ENCODE data around the gene CSPG4. TPM values are rescaled to one million over a fixed set of nuclear protein-coding genes. Genes with fewer than 3 reads are reported as not detected.

Gene CSPG4
- total and polyA plus RNA-seq, 2 of the 4 experiments (the other 2 are of a cell fraction): 12.4 to 28.4 TPM

GRCh38 chr15:75713338-75713895, 769 bp upstream of the CSPG4 start:
- 40% methylated on average over 1 of the region's 9 CpGs; no CpG with 5 or more reads in 1 of the 2 experiments for WGBS, 2 experiments (ENCODE audit: extremely low coverage in 2 of 2, insufficient read length in 1 of 2)
- H4K5ac ChIP-seq (ENCODE audit: low read depth, low read length): peak overlapping the region; percentile 65
- H4K91ac ChIP-seq (ENCODE audit: insufficient read depth, low read depth, low read length): peak overlapping the region; percentile 43
- no peak overlapping the region for H3K56ac ChIP-seq (ENCODE audit: extremely low read depth, insufficient read depth, low read length)
- no peaks in the 10 kb centered on the region for H3K36me3 ChIP-seq (ENCODE audit: control insufficient read depth, insufficient read depth, low read length)
- H3K18ac ChIP-seq (ENCODE audit: low read depth, low read length): 0 out of 2 replicates have a peak overlapping the region, but pooled peaks have one; percentile 16
- no peak overlapping the region for H3K4me3 ChIP-seq (ENCODE audit: insufficient read depth, low read depth, low read length)
- peak; percentile 49 for DNase-seq
- no peaks in the 10 kb centered on the region for H3K9me3 ChIP-seq (ENCODE audit: control insufficient read depth, insufficient read depth, low read length)
- peak overlapping the region; percentile 22; the same call in 1 of the 2 replicates for H3K9ac ChIP-seq (ENCODE audit: low read depth, low read length)
- ChIA-PET CTCF (no interaction called here), POLR2A (ENCODE audit: unreplicated experiment) (interaction anchor here (1.2 kb wide), 1 partner anchor 10 kb away, joined by 5 read pairs; a partner anchor contains a TSS)
- peaks cover 24% of the 10 kb centered on the region for H3K4me1 ChIP-seq (ENCODE audit: control insufficient read depth, insufficient read depth, low read length)
- peaks cover 8% of the 10 kb centered on the region; the same call in 1 of the 2 replicates for H4K20me1 ChIP-seq (ENCODE audit: insufficient read depth, low read length)
- TF ChIP-seq CTCF (conservative IDR thresholded peaks at IDR 0.05; ENCODE audit: low read depth, low read length): no peak
- no peak for TF ChIP-seq MXI1 (IDR thresholded peaks at IDR 0.05; ENCODE audit: borderline replicate concordance, low read depth, low read length)
- TF ChIP-seq POLR2A (IDR thresholded peaks at IDR 0.05; ENCODE audit: low read depth, low read length): no peak
- no peak for TF ChIP-seq NFE2L2 (IDR thresholded peaks at IDR 0.05; ENCODE audit: low read depth, low read length)
- no peak for TF ChIP-seq FOS (IDR thresholded peaks at IDR 0.05; ENCODE audit: low read depth, low read length)
- no peak for TF ChIP-seq BHLHE40 (IDR thresholded peaks at IDR 0.05; ENCODE audit: low read depth, low read length)
- no peak for TF ChIP-seq RFX5 (IDR thresholded peaks at IDR 0.05; ENCODE audit: low read depth, low read length)
- no peak for TF ChIP-seq SMC3 (IDR thresholded peaks at IDR 0.05; ENCODE audit: low read depth, low read length)
- no peak for TF ChIP-seq CEBPB (IDR thresholded peaks at IDR 0.05; ENCODE audit: low read depth, low read length)
- TF ChIP-seq RCOR1 (IDR thresholded peaks at IDR 0.05; ENCODE audit: insufficient replicate concordance, low read length): no peak
- no peak for TF ChIP-seq MAZ (IDR thresholded peaks at IDR 0.05; ENCODE audit: borderline replicate concordance, low read depth, low read length)
- TF ChIP-seq ELK1 (IDR thresholded peaks at IDR 0.05; ENCODE audit: borderline replicate concordance, low read depth, low read length): no peak
- TF ChIP-seq CHD1 (IDR thresholded peaks at IDR 0.05; ENCODE audit: low read depth, low read length): no peak
- no peak for TF ChIP-seq USF2 (IDR thresholded peaks at IDR 0.05; ENCODE audit: low read depth, low read length)
- no peak for TF ChIP-seq RAD21 (IDR thresholded peaks at IDR 0.05; ENCODE audit: low read length)
- H3K27me3 ChIP-seq (ENCODE audit: control insufficient read depth, insufficient read depth, low read length): no peaks in the 10 kb centered on the region
- peak overlapping the region; percentile 56; the same call in 1 of the 3 replicates for H2BK15ac ChIP-seq (ENCODE audit: low read depth, low read length)
- ATAC-seq (ENCODE audit: low read depth): no peak
- H2BK5ac ChIP-seq (ENCODE audit: low read depth, low read length, poor library complexity, severe bottlenecking): no peak overlapping the region
- H3K79me1 ChIP-seq (ENCODE audit: low read depth in 1 of 2, low read length in 2 of 2): peaks cover 4 to 28% of the 10 kb centered on the region in 2 experiments; a peak in 2 of 4 replicates
- no peak overlapping the region for H3K27ac ChIP-seq (ENCODE audit: insufficient read depth, low read length)
- H3K14ac ChIP-seq (replicated peaks; ENCODE audit: low read depth, low read length): peak overlapping the region; percentile 60; the same call in 1 of the 2 replicates
- H2BK20ac ChIP-seq (ENCODE audit: low read depth, low read length): peak overlapping the region; percentile 71
- H3K23ac ChIP-seq (ENCODE audit: low read depth, low read length): peak overlapping the region; percentile 82
- peak overlapping the region; percentile 83 for H2AK9ac ChIP-seq (replicated peaks; ENCODE audit: low read depth, low read length, poor library complexity)
- H3K4me2 ChIP-seq (ENCODE audit: low read depth, low read length): no peak overlapping the region
- no TSS peak for BruUV-seq (replicated peaks)
- peak overlapping the region; percentile 86 for H3K4ac ChIP-seq (ENCODE audit: low read depth, low read length)
- peak overlapping the region; percentile 82 for H2BK120ac ChIP-seq (ENCODE audit: low read depth, low read length)
- in situ Hi-C loops (cut with MboI; ENCODE audit: low sequenced_read_pairs): no loop called here
- H2AFZ ChIP-seq (replicated peaks; ENCODE audit: low read length, poor library complexity): peak overlapping the region; percentile 90
- H2AK5ac ChIP-seq (ENCODE audit: low read depth, low read length): peak overlapping the region; percentile 85
- H3K9me1 ChIP-seq (ENCODE audit: insufficient read depth, low read length): peaks cover 14% of the 10 kb centered on the region
- H4K8ac ChIP-seq (ENCODE audit: low read depth in 2 of 2, low read length in 2 of 2): peak overlapping the region; percentile 71 to 88; a peak in 3 of 4 replicates
- dilution Hi-C loops (cut with HindIII; ENCODE audit: low sequenced_read_pairs, unreplicated experiment): no loop called here
- intact Hi-C loops (cut with micrococcal nuclease): no loop called here

Measured in IMR-90 (cell line).